ENCODE data around the gene MAP7D1. TPM values are rescaled to one million over a fixed set of nuclear protein-coding genes. Genes with fewer than 3 reads are reported as not detected.

MAP7D1 gene
- total RNA-seq, 1 donor, result 132 TPM

DNA sequence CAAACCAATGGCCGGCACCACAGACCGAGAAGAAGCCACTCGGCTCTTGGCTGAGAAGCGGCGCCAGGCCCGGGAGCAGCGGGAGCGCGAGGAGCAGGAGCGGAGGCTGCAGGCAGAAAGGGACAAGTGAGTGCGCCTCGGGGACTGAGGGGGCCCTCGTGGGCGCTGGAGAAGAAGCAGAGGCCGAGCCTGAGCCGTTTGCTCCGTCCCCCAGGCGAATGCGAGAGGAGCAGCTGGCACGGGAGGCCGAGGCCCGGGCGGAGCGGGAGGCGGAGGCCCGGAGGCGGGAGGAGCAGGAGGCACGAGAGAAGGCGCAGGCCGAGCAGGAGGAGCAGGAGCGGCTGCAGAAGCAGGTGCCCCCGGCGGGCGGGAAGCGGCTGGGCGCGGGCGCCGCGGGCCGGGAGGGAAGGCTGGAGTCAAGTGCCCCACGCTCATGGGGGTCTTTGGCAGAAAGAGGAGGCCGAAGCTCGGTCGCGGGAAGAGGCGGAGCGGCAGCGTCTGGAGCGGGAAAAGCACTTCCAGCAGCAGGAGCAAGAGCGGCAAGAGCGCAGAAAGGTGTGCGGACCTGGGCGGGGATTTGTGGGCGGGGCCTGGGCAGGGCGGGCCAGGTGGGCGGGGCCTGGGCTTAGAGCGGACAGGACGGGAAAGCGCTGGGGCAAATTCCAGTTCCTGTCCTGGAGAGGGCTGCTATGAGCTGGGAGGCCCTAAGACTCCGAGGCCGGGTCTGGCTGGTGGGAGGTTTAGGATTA is 22.7 kb downstream of the MAP7D1 start:
- no peak overlapping the region for H3K4me2 ChIP-seq (ENCODE audit: insufficient read depth, low read length)
- no peaks in the 10 kb centered on the region for H3K9me3 ChIP-seq (ENCODE audit: low read depth, low read length)
- DNase-seq (ENCODE audit: insufficient read length, low spot score, missing footprints), result peak; percentile 74
- no peak for TF ChIP-seq CTCF (IDR thresholded peaks at IDR 0.05; ENCODE audit: extremely low read depth, low read depth, low read length)
- H3K27ac ChIP-seq (ENCODE audit: low read depth, low read length), result no peak overlapping the region
- no peak overlapping the region for H3K4me3 ChIP-seq (ENCODE audit: insufficient read depth, low read length)
- peaks cover 77% of the 10 kb centered on the region for H3K36me3 ChIP-seq (ENCODE audit: insufficient read depth, low read length)
- peaks cover 41% of the 10 kb centered on the region for H3K79me2 ChIP-seq (ENCODE audit: insufficient read depth, low read length)
- peaks cover 29% of the 10 kb centered on the region for H4K20me1 ChIP-seq (ENCODE audit: insufficient read depth, low read length)
- no peaks in the 10 kb centered on the region for H3K27me3 ChIP-seq (ENCODE audit: insufficient read depth, low read length)
- H3K4me1 ChIP-seq (ENCODE audit: insufficient read depth, low read length), result no peaks in the 10 kb centered on the region
- H2AFZ ChIP-seq (ENCODE audit: low read length), result no peak overlapping the region

DNA sequence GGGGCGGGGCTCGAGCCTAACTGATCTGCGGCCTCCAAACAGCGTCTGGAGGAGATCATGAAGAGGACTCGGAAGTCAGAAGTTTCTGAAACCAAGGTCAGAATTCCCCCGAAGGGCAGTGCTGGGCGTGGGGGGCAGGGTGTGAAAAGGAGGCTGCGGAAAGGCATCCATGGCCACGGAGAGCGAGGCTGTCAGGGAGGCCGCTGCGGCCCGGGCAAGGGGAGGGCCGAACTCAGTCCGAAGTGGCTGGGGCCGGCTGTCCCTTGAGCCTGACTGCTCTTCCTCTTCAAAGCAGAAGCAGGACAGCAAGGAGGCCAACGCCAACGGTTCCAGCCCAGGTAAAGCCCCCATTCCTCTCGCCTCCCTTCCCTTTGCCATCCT is 23.2 kb downstream of the MAP7D1 start:
- H3K79me2 ChIP-seq (ENCODE audit: insufficient read depth, low read length), result peaks cover 35% of the 10 kb centered on the region
- H3K36me3 ChIP-seq (ENCODE audit: insufficient read depth, low read length), result peaks cover 72% of the 10 kb centered on the region
- no peak overlapping the region for H2AFZ ChIP-seq (ENCODE audit: low read length)
- H3K4me1 ChIP-seq (ENCODE audit: insufficient read depth, low read length), result no peaks in the 10 kb centered on the region
- no peaks in the 10 kb centered on the region for H3K27me3 ChIP-seq (ENCODE audit: insufficient read depth, low read length)
- DNase-seq (ENCODE audit: insufficient read length, low spot score, missing footprints), result peak; percentile 31
- peaks cover 24% of the 10 kb centered on the region for H4K20me1 ChIP-seq (ENCODE audit: insufficient read depth, low read length)
- no peak overlapping the region for H3K27ac ChIP-seq (ENCODE audit: low read depth, low read length)
- H3K4me2 ChIP-seq (ENCODE audit: insufficient read depth, low read length), result no peak overlapping the region
- TF ChIP-seq CTCF (IDR thresholded peaks at IDR 0.05; ENCODE audit: extremely low read depth, low read depth, low read length), result no peak
- no peak overlapping the region for H3K4me3 ChIP-seq (ENCODE audit: insufficient read depth, low read length)
- no peaks in the 10 kb centered on the region for H3K9me3 ChIP-seq (ENCODE audit: low read depth, low read length)

- H3K79me2 ChIP-seq (ENCODE audit: insufficient read depth, low read length), result peaks cover 5% of the 10 kb centered on the region
Measured at GRCh38 chr1:36182734-36183133, 26.8 kb downstream of the MAP7D1 start.

More at GRCh38 chr1:36182734-36183133, 26.8 kb downstream of the MAP7D1 start:
- Histone ChIP-seq H2AFZ (ENCODE audit: low read length) (no peak overlapping the region), H3K27me3 (ENCODE audit: insufficient read depth, low read length) (no peaks in the 10 kb centered on the region), H4K20me1 (ENCODE audit: insufficient read depth, low read length) (peaks cover 8% of the 10 kb centered on the region), H3K4me3 (ENCODE audit: insufficient read depth, low read length) (no peak overlapping the region), H3K36me3 (ENCODE audit: insufficient read depth, low read length) (peaks cover 43% of the 10 kb centered on the region), H3K4me2 (ENCODE audit: insufficient read depth, low read length) (no peak overlapping the region), H3K4me1 (ENCODE audit: insufficient read depth, low read length) (peaks cover 5% of the 10 kb centered on the region), H3K27ac (ENCODE audit: low read depth, low read length) (peak overlapping the region; percentile 23), H3K9me3 (ENCODE audit: low read depth, low read length) (no peaks in the 10 kb centered on the region)
- peak; percentile 3 for DNase-seq (ENCODE audit: insufficient read length, low spot score, missing footprints)
- TF ChIP-seq CTCF (IDR thresholded peaks at IDR 0.05; ENCODE audit: extremely low read depth, low read depth, low read length), result no peak

Measured in osteoblast (primary cell).